GM12872 (cell line): ENCODE data around the gene ME3.

Source experiments
- CTCF ChIP-seq: IDR thresholded peaks from 3 replicates; pipeline ENCODE4 v1.5.1; 2011; ENCODE audit warnings: low read depth, mild to moderate bottlenecking, low read length, moderate library complexity; ENCODE audit not compliant: insufficient read depth

The ME3 gene

DNA sequence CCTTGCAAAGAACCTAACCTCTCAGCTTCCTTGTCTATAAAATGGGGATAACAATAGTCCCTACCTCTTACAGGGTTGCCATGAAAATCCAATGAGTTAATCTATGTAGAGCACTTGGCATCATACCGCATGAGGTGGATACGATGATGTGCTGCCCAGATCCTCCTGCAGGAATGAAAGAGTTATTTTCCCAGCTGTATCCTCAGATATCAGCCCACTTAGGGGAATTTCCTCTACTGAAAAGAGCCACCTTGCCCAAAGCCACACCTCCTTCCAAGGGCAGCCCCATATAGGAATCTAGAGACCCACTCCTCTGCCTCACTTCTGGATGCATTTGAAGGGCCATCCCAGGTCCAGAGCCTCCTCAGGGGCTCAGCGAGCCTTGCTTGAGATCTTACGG is 169.3 kb downstream of the ME3 start:
- no peak for TF ChIP-seq CTCF

DNA sequence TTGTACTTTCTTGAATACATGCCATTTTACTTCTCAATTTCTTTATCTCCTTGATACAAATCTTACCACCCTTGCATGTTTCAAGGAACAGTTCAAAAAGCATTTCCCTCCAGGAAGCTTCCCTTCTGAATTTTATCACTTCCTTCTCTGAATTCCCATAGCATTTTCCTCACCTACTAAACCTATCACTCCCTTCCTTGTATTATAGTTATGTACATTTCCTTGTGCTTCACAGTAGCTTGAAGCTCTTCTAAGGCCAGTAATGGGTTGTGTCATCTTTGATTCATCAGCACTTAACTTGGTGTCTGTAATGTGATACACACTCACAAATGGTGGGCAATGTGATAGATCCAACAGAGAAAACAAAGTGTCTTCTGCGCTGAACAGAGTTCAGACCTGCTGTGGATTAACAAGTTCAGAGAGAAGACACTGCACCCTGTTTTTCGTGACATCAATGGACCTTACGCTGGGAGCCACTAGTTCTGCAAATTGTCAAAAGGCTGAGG is 170.2 kb downstream of the ME3 start:
- no peak for TF ChIP-seq CTCF

DNA sequence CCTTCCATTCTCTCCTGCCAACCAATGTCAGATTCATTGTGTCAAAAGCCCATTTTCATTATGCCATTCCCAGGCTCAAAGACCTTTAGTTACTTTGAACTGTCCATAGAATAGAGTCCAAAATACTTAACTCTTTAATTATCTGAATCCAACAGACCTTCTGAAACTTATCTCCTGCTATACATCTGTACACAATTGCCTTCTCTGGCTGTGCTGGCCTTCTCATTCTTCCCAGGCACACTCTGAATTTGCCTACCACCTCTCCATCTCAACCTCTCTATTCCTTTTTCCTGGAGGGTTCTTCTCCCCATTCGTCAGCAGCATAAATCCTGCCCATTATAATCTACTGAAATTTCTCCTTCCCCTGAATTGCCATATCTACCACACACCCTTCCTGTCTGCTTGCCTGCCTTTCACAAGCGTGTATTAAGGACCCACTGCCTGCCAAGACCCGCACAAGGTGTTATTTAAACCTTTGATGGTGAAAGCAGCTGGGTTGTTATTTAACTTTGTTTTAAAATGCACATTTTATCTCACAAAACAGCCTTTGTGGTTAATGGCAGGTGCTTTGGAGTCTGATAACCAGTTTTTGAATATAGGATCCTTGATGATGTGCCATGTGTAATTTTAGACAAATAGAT is 171.8 kb downstream of the ME3 start:
- TF ChIP-seq CTCF = no peak

DNA sequence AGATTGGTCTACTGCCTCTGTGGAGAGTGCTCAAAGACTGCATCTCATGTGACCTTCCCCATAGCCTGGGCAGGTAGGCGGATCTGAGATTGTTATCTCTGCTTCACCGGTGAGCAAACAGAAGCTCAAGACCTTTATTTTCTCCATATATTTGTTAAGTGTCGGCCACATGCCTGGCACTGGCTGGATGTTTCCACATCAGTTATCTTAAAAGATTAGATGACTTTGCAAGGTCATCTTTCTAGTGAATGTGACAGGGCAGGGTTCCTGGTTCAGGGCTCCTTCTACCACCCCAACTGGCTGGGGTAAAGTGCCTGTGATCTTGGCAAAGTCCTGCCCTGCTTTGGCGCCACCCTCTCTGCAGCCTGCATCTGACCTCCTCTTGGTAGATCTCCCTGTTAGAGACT is 172.7 kb downstream of the ME3 start:
- no peak for TF ChIP-seq CTCF

GRCh38 chr11:86497836-86498235 is 174.6 kb downstream of the ME3 start:
- no peak for TF ChIP-seq CTCF

GRCh38 chr11:86497310-86497709 is 175.1 kb downstream of the ME3 start:
- TF ChIP-seq CTCF = no peak

GRCh38 chr11:86495351-86495750 is 177.1 kb downstream of the ME3 start:
- no peak for TF ChIP-seq CTCF
